Ishikawa (cell line): ENCODE results near the gene TNRC6A.

Source experiments
- CEBPB ChIP-seq: IDR thresholded peaks from 2 replicates; pipeline ENCODE4 v1.6.1; 2012
- CREB1 ChIP-seq: IDR thresholded peaks from 2 replicates; pipeline ENCODE4 v1.6.1; 2012; ENCODE audit warnings: low read depth
- FOXM1 ChIP-seq: IDR thresholded peaks from 2 replicates; pipeline ENCODE4 v1.6.1; 2012; ENCODE audit warnings: low read depth, borderline replicate concordance
- TAF1 ChIP-seq: IDR thresholded peaks from 2 replicates; pipeline ENCODE4 v1.6.1; 2012; ENCODE audit warnings: low read depth, mild to moderate bottlenecking
- TCF12 ChIP-seq: IDR thresholded peaks from 2 replicates; pipeline ENCODE4 v1.6.1; 2012; ENCODE audit warnings: low read depth
- TEAD4 ChIP-seq: IDR thresholded peaks from 2 replicates; pipeline ENCODE4 v1.6.1; 2012
- YY1 ChIP-seq: IDR thresholded peaks from 2 replicates; pipeline ENCODE4 v1.6.1; 2012; ENCODE audit warnings: low read depth
- ZBTB7A ChIP-seq: IDR thresholded peaks from 2 replicates; pipeline ENCODE4 v1.6.1; 2012; ENCODE audit warnings: low read depth
- TF ChIP-seq, protein P1 (sequence below): IDR thresholded peaks from 2 replicates; pipeline ENCODE4 v1.6.1; 2012; ENCODE audit warnings: low read depth, mild to moderate bottlenecking
- TF ChIP-seq, protein P2 (sequence below): IDR thresholded peaks from 2 replicates; pipeline ENCODE4 v1.6.1; 2012
- TF ChIP-seq, protein P3 (sequence below): IDR thresholded peaks from 2 replicates; pipeline ENCODE4 v1.6.1; 2012

DNA sequence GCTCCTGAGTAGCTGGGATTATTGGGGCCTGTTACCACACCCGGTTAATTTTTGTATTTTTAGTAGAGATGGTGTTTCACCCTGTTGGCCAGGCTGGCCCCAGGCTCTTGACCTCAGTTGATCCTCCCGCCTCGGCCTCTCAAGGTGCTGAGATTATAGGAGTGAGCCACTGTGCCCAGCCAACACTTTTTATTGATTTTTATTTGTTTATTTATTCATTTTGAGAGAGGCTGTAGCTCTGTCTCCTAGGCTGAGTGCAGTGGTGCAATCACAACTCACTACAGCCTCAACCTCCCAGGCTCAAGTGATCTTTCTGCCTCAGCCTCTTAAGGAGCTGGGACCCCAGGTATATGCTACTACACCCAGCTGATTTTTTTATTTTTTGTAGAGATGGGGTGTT, 54.7 kb downstream of the TNRC6A start:
- no peak for TF ChIP-seq ZBTB7A
- TF ChIP-seq FOXM1: no peak
- TF ChIP-seq, protein P1, sequence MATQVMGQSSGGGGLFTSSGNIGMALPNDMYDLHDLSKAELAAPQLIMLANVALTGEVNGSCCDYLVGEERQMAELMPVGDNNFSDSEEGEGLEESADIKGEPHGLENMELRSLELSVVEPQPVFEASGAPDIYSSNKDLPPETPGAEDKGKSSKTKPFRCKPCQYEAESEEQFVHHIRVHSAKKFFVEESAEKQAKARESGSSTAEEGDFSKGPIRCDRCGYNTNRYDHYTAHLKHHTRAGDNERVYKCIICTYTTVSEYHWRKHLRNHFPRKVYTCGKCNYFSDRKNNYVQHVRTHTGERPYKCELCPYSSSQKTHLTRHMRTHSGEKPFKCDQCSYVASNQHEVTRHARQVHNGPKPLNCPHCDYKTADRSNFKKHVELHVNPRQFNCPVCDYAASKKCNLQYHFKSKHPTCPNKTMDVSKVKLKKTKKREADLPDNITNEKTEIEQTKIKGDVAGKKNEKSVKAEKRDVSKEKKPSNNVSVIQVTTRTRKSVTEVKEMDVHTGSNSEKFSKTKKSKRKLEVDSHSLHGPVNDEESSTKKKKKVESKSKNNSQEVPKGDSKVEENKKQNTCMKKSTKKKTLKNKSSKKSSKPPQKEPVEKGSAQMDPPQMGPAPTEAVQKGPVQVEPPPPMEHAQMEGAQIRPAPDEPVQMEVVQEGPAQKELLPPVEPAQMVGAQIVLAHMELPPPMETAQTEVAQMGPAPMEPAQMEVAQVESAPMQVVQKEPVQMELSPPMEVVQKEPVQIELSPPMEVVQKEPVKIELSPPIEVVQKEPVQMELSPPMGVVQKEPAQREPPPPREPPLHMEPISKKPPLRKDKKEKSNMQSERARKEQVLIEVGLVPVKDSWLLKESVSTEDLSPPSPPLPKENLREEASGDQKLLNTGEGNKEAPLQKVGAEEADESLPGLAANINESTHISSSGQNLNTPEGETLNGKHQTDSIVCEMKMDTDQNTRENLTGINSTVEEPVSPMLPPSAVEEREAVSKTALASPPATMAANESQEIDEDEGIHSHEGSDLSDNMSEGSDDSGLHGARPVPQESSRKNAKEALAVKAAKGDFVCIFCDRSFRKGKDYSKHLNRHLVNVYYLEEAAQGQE: no peak
- TF ChIP-seq CREB1: no peak
- TF ChIP-seq CEBPB: no peak
- no peak for TF ChIP-seq TEAD4
- TF ChIP-seq YY1: no peak
- TF ChIP-seq, protein P2, sequence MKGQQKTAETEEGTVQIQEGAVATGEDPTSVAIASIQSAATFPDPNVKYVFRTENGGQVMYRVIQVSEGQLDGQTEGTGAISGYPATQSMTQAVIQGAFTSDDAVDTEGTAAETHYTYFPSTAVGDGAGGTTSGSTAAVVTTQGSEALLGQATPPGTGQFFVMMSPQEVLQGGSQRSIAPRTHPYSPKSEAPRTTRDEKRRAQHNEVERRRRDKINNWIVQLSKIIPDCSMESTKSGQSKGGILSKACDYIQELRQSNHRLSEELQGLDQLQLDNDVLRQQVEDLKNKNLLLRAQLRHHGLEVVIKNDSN: no peak
- TF ChIP-seq, protein P3, sequence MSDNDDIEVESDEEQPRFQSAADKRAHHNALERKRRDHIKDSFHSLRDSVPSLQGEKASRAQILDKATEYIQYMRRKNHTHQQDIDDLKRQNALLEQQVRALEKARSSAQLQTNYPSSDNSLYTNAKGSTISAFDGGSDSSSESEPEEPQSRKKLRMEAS: no peak
- no peak for TF ChIP-seq TCF12
- TF ChIP-seq TAF1: no peak
